ENCODE results near the gene SH3RF1.

SH3RF1 gene

GRCh38 chr4:169098532-169098931 is 172.2 kb downstream of the SH3RF1 start:
- DNase-seq, result no peak

- DNase-seq, result no peak
These were observed 172.7 kb downstream of the SH3RF1 start for GRCh38 chr4:169098054-169098497.

GRCh38 chr4:169096221-169096620 is 174.5 kb downstream of the SH3RF1 start:
- no peak for DNase-seq

- DNase-seq, result no peak
These were observed 176.0 kb downstream of the SH3RF1 start for GRCh38 chr4:169094656-169095231.

GRCh38 chr4:169092889-169093522 is 177.8 kb downstream of the SH3RF1 start:
- DNase-seq, result no peak

GRCh38 chr4:169090484-169091215 is 180.1 kb downstream of the SH3RF1 start:
- DNase-seq, result no peak

GRCh38 chr4:169089004-169089403 is 181.8 kb downstream of the SH3RF1 start:
- no peak for DNase-seq

GRCh38 chr4:169084954-169085353 is 185.8 kb downstream of the SH3RF1 start:
- DNase-seq, result no peak

- DNase-seq, result no peak
These were observed 189.8 kb downstream of the SH3RF1 start for GRCh38 chr4:169080981-169081380.

GRCh38 chr4:169079942-169080827 is 190.6 kb downstream of the SH3RF1 start:
- no peak for DNase-seq

GRCh38 chr4:169074117-169074516 is 196.6 kb downstream of the SH3RF1 start:
- DNase-seq, result no peak

- no peak for DNase-seq
These were observed 199.0 kb downstream of the SH3RF1 start for GRCh38 chr4:169071747-169072146.

GRCh38 chr4:169070895-169071218 is 199.9 kb downstream of the SH3RF1 start:
- no peak for DNase-seq

- no peak for DNase-seq
These were observed 200.5 kb downstream of the SH3RF1 start for GRCh38 chr4:169070071-169070894.

GRCh38 chr4:169068423-169068822 is 202.3 kb downstream of the SH3RF1 start:
- no peak for DNase-seq

- DNase-seq, result no peak
These were observed 203.8 kb downstream of the SH3RF1 start for GRCh38 chr4:169066934-169067333.

GRCh38 chr4:169064296-169064695 is 206.5 kb downstream of the SH3RF1 start:
- DNase-seq, result no peak

- DNase-seq, result no peak
These were observed 207.3 kb downstream of the SH3RF1 start for GRCh38 chr4:169063441-169063840.

GRCh38 chr4:169062897-169063244 is 207.9 kb downstream of the SH3RF1 start:
- no peak for DNase-seq

- no peak for DNase-seq
These were observed 209.4 kb downstream of the SH3RF1 start for GRCh38 chr4:169061386-169061785.

GRCh38 chr4:169060391-169061091 is 210.2 kb downstream of the SH3RF1 start:
- no peak for DNase-seq

Measured in NCI-H187 treated with DMSO at 0.1 percent for 48 hours (cell line).